Mammary epithelial cell (primary cell): ENCODE results near the gene KLK10.

ENCODE experiments used
- EZH2 ChIP-seq: IDR thresholded peaks from 2 replicates; pipeline ENCODE4 v1.6.1; 2012; ENCODE audit warnings: low read length, inconsistent platforms, borderline replicate concordance
- TF ChIP-seq, protein P1 (sequence below), 2 donors: IDR thresholded peaks in 1 of 2; conservative IDR thresholded peaks in 1 of 2; 2 replicates each; pipeline ENCODE4 v1.5.1; 2011 to 2012; ENCODE audit warnings: inconsistent platforms in 2 of 2, low read length in 2 of 2, mild to moderate bottlenecking in 2 of 2, control low read depth in 1 of 2, low read depth in 1 of 2; ENCODE audit not compliant: insufficient read depth in 1 of 2; ENCODE audit errors: extremely low read depth in 1 of 2

DNA sequence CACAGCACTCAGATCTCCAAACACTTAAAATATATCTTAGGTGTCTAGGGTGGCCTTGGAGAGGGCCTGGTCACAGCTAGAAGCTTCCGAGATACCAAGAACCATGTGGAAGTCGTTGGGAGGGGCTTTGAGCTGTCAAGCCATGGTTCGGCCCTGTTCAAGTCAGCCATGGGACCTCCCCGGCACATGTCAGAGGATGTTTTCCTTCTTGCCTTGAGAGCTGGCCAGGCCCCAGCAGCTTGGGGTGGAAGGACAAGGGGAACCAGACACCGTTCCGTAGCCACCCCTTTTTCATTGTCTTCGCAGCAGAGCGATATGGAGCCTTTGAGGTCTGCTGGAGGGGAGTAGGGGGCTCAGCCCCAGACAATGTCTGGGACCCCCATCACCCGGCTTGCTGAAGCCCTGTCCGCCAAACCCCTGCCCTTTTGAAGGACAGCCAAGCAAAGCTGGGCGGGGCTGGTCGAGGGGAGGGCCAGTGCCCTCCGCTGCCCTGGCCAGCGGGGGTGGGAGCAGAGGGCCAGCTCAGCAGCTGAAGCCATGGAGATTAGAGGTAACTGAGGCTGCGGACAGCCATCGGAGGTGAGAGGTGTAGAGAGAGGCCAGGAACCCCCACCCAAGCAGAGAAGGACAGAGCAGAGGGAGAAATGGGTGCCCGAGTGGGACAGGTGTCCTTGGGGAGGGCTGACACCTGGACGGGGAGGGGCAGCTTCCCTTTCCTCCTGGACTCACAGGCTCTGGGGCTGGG lies 6.5 kb upstream of the KLK10 start:
- TF ChIP-seq, protein P1, sequence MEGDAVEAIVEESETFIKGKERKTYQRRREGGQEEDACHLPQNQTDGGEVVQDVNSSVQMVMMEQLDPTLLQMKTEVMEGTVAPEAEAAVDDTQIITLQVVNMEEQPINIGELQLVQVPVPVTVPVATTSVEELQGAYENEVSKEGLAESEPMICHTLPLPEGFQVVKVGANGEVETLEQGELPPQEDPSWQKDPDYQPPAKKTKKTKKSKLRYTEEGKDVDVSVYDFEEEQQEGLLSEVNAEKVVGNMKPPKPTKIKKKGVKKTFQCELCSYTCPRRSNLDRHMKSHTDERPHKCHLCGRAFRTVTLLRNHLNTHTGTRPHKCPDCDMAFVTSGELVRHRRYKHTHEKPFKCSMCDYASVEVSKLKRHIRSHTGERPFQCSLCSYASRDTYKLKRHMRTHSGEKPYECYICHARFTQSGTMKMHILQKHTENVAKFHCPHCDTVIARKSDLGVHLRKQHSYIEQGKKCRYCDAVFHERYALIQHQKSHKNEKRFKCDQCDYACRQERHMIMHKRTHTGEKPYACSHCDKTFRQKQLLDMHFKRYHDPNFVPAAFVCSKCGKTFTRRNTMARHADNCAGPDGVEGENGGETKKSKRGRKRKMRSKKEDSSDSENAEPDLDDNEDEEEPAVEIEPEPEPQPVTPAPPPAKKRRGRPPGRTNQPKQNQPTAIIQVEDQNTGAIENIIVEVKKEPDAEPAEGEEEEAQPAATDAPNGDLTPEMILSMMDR (conservative IDR thresholded peaks at IDR 0.05 in 1 of 2, IDR thresholded peaks at IDR 0.05 in 1 of 2; ENCODE audit: extremely low read depth in 1 of 2, insufficient read depth in 1 of 2, low read depth in 1 of 2, low read length in 2 of 2): no peak
- TF ChIP-seq EZH2: no peak
